ENCODE data around the gene FAH.
"Not testable (repeated sequence)": the region's sequence is repeated elsewhere in the genome, so short reads cannot be mapped to it uniquely, and the experiment has no call there.

The FAH gene

GRCh38 chr15:80152180-80152895 lies 461 bp upstream of the FAH start:
- DNase-seq (ENCODE audit: low read depth), result peak; percentile 95

DNA sequence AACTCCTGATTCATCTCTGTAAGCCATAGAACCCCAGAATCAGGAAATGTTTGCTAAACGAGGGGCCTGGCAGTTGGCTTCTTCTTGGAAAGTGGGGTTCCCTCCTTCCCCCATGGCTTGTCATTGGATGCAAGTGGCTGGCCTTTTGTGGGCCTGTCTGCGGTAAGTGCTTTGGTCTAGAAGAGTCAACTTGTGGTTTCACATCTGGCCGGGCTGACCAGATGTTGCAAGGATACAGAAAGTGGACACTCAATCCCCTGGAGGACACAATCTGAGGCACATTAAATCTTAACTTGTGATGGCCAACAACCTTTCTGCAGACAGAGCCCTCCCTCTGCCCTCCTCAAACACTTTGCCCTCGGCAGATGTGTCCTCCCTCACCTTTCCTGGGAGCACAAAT lies 1.1 kb downstream of the FAH start:
- no peak for DNase-seq (ENCODE audit: low read depth)

DNA sequence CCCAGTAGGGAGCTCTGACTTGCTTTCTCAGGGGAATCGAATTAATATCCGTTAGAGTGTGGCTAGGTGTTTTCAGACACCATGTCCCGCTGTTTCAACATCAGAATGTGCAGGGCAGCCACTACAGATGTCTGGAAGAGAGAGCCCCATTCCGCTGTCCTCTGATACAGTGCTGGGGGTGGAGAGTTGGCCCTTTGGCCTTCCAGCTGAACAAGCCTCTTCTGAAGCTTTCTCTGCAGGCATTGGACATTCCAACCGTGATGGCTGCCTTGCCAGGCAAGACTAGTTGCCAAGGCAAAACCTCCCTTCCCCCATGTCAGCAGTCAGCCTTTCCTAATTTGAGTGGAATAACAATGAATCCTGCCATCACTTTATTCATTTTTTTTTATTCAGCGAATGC lies 1.5 kb downstream of the FAH start:
- peak; percentile 27 for DNase-seq (ENCODE audit: low read depth)

- no peak for DNase-seq (ENCODE audit: low read depth)
These were observed 2.2 kb downstream of the FAH start for GRCh38 chr15:80155001-80155377.

- not testable (repeated sequence) for DNase-seq (ENCODE audit: low read depth)
These were observed 2.8 kb downstream of the FAH start for GRCh38 chr15:80155378-80156175.

DNA sequence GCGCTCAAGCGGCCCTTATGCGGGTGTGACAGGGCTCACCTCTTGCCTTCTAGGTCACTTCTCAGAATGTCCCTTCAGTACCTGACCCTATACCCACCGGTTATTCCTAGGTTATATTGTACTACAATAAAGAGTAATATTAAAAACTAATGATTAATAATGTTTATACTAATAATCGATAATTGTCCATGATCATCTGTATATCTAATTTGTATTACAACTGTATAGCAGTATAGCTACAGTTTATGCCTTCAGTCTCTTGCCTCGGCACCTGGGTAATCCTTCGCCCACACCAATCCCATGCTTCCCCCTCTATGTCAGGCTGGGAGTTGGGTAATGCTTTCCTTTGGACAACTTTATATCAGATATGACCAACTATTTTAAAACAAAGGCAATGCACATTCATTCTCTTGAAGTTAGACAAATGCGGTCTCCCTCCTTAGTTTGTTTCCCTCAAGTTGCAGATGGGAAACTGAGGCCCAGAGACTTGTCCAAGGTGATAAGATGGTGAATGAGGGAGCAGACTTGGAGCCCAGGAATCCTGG lies 3.4 kb downstream of the FAH start:
- no peak for DNase-seq (ENCODE audit: low read depth)

DNA sequence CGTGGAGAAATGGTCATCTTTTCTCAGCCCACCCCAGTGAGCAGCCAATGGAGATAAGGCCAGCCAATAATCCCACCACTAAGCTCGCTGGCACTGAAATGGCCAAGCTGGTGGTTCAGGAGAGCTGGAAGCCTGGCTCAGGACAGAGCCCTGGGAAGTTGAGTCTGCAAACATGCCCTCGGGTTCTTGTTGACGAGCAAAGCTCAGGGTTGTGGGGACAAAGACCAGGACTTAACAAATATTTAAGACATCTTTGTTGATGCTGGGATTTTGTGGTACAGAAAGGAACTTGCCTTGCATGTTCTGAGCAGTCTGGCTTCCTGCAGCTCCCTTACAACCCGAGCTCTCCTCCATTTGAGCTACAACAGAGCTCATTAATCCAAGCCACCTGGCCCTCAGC lies 4.4 kb downstream of the FAH start:
- DNase-seq (ENCODE audit: low read depth), result no peak

GRCh38 chr15:80159301-80159700 lies 6.5 kb downstream of the FAH start:
- no peak for DNase-seq (ENCODE audit: low read depth)

- DNase-seq (ENCODE audit: low read depth), result peak; percentile 40
These were observed 7.2 kb downstream of the FAH start for GRCh38 chr15:80159811-80160569.

- peak; percentile 96 for DNase-seq (ENCODE audit: low read depth)
These were observed 7.9 kb downstream of the FAH start for GRCh38 chr15:80160570-80161156.

DNA sequence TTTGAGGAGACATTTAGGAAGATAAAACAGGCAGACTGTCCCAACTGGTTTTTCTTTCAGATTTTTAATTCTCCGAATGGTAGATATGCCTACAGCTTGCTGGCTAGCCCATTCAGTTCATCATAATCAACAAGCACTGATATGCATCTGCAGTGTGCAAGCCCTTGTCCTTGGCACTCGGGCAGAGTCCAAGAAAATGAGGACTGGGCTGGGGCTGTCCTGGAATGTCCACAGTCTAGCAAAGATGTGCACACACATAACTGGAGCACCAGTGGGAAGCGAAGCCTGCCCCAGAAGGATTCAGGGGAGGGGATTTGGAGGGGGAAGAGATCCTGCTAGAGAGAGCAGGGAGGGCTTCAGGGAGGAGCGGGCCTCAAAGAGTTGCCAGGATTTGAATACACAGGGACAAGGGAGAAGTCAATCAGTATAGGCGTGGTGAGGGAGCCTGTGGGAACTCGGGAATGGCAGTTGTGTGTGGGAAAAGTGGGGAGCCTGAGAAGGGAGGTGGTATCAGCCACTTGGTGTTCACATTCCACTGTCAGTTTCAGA lies 8.7 kb downstream of the FAH start:
- DNase-seq (ENCODE audit: low read depth), result no peak

DNA sequence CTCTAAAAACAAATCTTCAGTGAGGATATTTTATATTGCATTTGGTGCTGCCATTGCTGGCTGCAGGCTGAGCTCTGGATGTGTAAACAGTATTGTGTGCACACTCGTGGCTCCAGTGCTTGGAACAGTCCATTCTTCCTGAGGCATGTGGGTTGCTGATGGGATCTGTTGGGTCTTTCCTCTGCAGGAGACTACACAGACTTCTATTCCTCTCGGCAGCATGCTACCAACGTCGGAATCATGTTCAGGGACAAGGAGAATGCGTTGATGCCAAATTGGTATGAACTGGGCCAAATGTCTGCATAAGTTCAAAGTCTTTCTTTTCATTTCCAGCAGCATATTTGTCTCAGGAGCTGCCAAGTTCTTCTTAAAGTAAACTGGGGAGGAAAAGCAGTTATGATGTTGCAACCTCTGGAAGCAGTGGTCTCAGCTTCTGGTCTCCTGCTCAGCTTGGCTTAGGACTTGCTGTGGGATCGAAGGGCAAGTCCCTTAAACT lies 9.3 kb downstream of the FAH start:
- DNase-seq (ENCODE audit: low read depth), result peak; percentile 56

DNA sequence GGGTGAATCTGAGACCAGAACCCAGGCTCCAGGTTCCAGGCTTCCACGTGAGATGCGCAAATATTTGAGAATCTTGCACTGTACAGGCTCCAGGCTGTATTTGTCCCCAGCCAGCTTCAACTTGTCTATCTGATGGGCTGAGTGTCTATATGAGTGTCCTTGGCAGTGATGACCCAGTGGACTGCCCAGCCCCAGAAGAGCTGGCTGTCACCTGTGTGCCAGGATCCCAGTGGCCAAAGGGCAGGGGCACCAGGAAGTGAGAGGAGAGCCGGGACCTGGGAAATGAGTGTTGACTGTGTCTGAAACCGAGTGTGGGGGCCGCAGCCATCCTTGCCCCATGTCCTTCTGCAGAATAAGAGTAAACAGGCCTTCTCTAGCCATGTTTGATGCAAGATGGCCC lies 10.4 kb downstream of the FAH start:
- no peak for DNase-seq (ENCODE audit: low read depth)

DNA sequence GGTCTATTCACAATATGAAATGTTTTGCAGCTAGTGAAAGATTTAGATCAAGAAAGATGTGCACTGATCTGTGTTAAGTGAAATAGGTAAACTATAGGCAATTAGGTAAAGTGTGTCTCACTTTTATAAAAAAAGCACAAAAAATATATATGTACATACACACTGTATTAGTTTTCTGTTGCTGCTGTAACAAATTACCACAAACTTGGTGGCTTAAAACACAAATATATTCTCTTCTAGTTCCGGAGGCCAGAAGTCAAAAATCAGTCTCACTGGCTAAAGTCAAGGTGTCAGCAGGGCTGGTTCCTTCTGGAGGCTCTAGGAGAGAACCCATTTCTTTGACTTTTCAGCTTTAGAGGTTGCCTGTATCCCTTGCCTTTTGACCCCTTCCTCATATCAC lies 11.1 kb downstream of the FAH start:
- no peak for DNase-seq (ENCODE audit: low read depth)

GRCh38 chr15:80167936-80168335 lies 15.1 kb downstream of the FAH start:
- DNase-seq (ENCODE audit: low read depth), result no peak

- no peak for DNase-seq (ENCODE audit: low read depth)
These were observed 15.6 kb downstream of the FAH start for GRCh38 chr15:80168421-80168820.

GRCh38 chr15:80169768-80170357 lies 17.1 kb downstream of the FAH start:
- no peak for DNase-seq (ENCODE audit: low read depth)

- no peak for DNase-seq (ENCODE audit: low read depth)
These were observed 17.8 kb downstream of the FAH start for GRCh38 chr15:80170596-80170995.

DNA sequence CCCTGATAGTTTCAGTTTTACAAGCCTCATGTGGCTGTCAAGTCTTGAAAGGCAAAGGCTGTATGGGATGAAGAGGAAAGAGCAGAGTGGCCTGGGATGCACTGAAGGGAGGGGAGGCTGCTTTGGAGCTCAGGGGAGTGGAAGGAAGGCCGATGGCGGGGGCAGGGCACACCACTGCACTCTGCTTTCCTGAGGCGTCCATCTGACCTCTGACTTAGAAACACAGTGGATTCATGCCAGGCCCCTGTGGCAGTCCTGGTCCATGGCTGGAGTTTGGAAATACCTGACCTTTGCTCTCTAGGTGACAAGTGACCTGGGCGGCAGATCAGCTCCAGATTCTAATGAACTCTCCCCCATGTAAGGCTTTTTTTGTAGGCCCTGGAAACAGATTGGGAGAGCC lies 19.0 kb downstream of the FAH start:
- no peak for DNase-seq (ENCODE audit: low read depth)

DNA sequence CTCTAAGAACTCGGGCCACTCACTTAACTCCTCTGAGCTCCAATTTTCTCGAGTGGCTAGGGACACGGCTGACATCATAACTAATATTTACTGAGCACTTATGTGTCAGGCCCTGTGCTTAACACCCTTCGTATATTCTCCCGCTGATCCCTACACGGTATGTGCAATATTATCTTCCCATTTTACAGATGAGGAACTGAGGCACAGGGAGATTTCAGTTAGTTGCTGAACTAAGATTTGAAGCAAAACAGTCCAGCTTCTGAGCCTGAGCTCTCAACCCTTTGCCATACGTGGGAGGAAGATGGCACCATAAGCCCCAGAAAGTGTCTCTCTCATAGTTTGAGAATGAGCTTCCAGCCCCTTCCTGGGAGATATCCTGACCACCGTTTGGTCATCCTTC lies 19.6 kb downstream of the FAH start:
- no peak for DNase-seq (ENCODE audit: low read depth)

DNA sequence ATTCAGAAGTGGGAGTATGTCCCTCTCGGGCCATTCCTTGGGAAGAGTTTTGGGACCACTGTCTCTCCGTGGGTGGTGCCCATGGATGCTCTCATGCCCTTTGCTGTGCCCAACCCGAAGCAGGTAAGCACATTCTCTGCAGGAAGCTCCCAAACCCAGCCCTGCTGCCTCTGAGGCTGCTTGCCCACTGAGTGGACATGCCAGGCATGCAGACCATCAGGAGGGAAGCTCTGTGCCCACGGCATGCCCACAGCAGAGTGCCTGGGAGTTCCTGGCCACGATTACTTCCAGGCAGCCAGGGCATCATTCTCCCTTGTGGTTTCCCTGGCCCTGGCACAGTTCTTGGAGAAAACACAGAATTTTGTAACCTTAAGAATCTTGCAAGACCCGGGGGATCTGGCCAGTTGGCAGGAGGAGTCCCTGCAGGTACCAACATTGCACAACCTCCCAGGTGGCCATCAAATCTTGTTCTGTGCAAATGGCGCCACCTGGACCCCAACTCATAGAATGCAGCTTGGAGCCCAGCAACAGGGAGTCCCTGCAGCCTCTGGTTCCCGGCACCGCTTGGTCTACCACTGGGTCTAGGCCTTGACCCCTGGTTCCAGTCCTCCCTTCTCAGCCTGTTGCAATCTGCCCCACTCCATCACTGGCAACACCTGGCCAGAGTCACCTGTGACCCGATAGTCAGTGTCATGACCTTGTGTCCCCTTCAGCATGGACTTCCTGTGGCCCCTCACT lies 20.4 kb downstream of the FAH start:
- peak; percentile 62 for DNase-seq (ENCODE audit: low read depth)

Data from iris pigment epithelial cell (primary cell).